NT2/D1 (cell line): Measurements from ENCODE around the gene SAA1.

Experiments
- YY1 ChIP-seq: IDR thresholded peaks from 2 replicates; pipeline ENCODE4 v1.6.1; 2011; ENCODE audit not compliant: insufficient read length, insufficient read depth
- ZNF274 ChIP-seq: IDR thresholded peaks from 2 replicates; pipeline ENCODE4 v1.6.1; 2011; ENCODE audit warnings: mild to moderate bottlenecking, low read depth, low read length

DNA sequence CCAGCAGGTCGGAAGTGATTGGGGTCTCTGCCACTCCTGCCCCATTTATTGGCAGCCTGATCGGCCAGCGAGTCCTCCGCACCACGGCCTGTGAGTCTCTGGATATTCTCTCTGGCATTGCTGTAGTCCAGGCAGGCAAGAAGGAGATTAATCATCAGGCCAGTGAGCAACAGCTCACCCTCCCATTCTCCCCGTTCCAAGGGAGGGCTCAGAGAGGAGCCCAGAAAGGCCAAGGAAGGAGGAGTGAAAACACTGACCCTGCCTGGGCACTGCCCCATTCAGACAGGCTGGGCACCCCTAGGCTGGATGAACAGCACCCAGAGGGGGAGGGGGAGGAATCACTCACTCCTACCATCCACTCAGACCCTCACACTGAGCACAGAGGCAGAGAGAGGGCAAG lies 20.7 kb upstream of the SAA1 start:
- TF ChIP-seq YY1 (no peak), ZNF274 (no peak)
